Choroid plexus epithelial cell (primary cell): ENCODE data around the gene HAND2.
A peak's percentile ranks its signal among the peaks of the same experiment; 100 is the strongest.

Experiments
- DNase-seq: peaks from one replicate; pipeline ENCODE4 v3.0.0-alpha.2; 2010; ENCODE audit warnings: low read depth
- H3K4me3 ChIP-seq: 2 replicates; pipeline ENCODE4 v1.5.1; 2011; ENCODE audit warnings: low read depth, mild to moderate bottlenecking, control low read depth, low read length, moderate library complexity
- CTCF ChIP-seq: conservative IDR thresholded peaks from 2 replicates; pipeline ENCODE4 v1.5.1; 2011; ENCODE audit warnings: low read depth, mild to moderate bottlenecking, control low read depth, inconsistent platforms, low read length, moderate library complexity

The HAND2 gene

GRCh38 chr4:173505924-173506518 lies 24.0 kb downstream of the HAND2 start:
- DNase-seq, result peak; percentile 49

DNA sequence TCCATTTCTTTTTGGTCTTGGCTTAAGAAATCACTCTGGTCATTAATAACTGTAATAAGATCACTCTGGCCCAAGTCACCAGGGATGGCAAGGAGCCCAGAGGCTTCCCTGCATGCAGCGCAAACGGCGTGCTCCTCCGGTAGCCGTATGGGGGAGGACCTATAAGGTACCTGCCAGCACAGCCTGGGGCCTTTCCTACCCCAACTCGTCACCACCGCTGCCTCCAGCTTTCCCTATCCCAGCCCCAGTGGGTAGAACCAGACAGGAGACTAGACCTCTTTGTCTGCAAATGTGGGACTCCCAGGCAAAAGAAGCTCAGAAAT lies 25.9 kb downstream of the HAND2 start:
- no peak for TF ChIP-seq CTCF
- no peak overlapping the region for H3K4me3 ChIP-seq
- DNase-seq, result no peak

More at GRCh38 chr4:173505924-173506518, 24.0 kb downstream of the HAND2 start:
- peak; percentile 77 for TF ChIP-seq CTCF
- H3K4me3 ChIP-seq, result no peak overlapping the region

- DNase-seq, result no peak
- H3K4me3 ChIP-seq, result no peak overlapping the region
- TF ChIP-seq CTCF, result no peak
These were observed 26.5 kb downstream of the HAND2 start for GRCh38 chr4:173503330-173504180.

DNA sequence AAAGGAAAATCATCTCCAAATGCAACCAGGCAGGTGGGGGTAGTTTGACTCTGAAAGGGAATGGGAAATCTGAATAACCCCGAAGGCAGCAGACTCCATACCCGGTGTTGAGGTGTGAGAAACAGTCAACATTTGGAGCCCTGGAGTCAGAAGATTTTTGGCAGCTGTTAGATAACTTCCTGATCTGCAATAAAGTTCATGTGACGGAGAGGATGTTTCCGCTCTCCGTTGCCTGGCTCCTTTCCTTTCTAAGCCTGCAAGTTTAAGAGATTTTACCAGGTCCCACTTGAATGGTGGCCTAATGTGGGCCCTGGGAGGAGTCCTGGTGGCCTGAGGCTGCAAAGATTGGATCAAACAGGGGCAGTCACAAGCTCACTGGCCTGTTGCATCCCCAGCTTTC lies 27.7 kb downstream of the HAND2 start:
- TF ChIP-seq CTCF, result no peak

GRCh38 chr4:173501592-173502150 lies 28.4 kb downstream of the HAND2 start:
- no peak for TF ChIP-seq CTCF
- no peak overlapping the region for H3K4me3 ChIP-seq
- no peak for DNase-seq

More for the DNA sequence above, 27.7 kb downstream of the HAND2 start:
- DNase-seq, result no peak
- H3K4me3 ChIP-seq, result no peak overlapping the region

- H3K4me3 ChIP-seq, result peak overlapping the region; percentile 55
- TF ChIP-seq CTCF, result no peak
- DNase-seq, result no peak
These were observed 29.0 kb downstream of the HAND2 start for GRCh38 chr4:173500841-173501591.
